ENCODE measurements around the gene FAM228B.

The FAM228B gene

DNA sequence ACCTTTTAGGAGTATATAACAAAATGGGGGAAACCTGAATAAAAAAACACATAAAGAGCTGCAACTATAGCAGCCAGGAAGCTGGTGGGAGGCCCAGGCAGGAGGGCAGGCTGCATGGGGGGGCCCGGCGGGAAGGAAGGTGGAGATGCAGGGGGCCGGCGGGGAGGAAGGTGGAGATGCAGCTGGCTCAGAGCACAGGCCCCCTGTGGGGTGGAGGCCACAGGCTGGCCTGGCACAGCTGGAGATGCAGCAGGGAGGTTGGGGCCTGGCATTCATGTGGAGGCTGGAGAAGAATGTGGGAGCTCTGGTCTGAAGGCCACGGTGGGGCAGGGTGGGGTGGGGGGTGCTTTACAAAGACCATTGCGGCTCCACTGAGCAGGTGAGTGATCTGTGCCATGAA lies 83.0 kb downstream of the FAM228B start:
- DNase-seq = no peak

DNA sequence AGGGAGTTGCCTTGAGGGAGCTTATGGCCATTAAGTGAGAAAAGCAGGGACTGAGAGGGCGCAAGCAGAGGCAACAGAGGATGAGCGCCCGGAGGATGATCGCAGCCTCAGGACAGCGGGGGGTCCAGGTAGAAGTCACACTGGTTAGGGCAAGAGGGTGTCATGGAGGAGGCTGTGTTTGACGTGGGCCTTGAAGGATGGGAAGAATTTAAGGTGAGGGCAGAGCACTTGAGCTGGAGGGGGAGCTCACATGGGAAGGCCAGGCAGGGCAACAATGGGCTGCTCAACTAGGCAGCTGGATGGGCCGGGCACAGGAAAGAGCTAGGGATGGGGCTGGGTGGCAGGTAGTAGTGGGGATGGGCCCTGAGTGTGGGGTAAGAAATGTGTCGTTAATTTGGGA lies 83.4 kb downstream of the FAM228B start:
- no peak for DNase-seq

DNA sequence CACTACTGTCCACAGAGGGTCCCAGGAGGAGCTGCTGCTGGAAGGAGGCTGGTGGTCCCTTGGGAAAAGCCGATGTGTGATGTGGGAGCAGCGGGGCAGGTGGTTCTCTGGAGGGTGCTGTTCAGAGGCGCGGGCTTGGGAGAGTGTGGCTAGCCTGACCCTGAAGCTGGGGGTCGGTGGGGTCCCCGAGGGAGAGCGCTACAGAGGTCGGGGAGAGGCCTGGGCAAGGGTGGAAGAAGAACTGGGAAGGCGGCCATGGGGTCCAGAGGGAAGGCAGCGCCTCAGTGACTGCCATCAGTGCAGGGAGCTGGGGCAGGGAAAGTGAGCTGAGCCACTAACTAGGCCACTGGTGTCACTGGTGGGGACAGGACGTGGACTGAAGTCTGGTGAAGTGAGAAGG lies 84.1 kb downstream of the FAM228B start:
- DNase-seq = no peak

DNA sequence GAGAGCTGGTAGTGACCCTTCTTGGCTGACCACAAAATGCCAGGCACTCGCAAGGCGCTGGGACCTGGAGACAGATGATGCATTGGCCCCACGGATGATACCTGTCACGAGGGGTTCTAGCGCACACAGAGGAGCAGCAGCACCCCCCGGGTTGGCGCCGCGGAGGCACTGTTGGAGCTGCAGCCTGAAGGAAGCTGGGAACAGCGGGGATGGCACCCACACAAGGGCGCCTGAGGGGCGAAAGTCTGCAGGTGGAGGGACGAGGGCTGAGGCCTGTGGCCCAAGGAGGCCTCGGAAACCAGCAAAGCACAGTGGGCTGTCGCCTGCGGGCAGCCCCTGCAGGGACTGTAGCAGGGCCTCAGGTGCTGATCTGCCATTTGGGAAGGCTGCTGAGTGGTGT lies 85.2 kb downstream of the FAM228B start:
- no peak for DNase-seq

DNA sequence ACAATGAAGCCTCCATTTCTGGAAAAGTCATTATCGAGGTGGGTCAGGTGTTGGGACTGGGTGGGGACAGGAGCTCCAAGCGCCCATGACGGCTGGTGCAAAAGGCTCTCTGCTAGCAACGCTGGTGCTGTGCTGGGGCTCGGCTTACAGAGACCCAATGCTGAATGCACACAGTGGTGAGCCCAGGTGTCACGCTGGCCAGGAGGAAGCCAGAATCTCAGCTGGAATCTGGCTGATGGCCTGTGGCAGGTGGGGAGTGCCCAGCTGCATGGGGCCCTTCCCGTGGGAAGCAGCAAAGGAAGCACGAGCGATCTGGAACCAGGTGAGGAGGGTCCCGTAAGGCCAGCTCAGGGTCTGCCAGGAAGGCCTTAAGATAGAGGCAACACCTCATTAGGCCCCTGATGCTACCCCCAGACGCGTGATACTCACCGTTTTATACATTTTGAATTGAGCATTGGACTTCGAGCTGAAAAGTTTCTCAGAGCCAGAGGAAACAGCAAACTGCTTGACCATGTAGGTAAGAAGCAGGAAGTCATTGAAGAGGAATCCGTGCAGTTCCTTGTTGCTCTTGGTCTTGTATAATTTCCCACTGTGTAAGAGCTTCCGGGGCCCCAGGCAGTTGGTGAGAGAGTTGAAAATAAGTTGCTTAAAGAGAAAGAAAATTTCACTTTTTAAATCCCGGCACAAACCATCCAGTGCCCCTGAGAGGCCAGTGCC lies 86.3 kb downstream of the FAM228B start:
- no peak for DNase-seq

DNA sequence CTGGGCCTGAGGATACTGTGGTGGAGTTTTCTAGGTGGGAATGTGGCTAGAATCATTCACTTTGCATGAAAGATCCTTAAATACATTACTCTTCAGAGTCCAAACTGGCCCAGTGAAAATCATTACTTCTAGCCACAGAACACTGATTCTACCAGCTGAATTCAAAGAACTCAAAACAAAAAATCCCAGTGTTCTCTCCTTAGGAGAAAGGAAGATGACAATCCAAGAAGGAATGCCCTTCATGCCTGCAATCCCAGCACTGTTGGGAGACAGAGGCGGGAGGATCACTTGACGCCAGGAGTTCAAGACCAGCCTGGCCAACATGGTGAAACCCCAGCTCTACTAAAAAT lies 86.8 kb downstream of the FAM228B start:
- no peak for DNase-seq

DNA sequence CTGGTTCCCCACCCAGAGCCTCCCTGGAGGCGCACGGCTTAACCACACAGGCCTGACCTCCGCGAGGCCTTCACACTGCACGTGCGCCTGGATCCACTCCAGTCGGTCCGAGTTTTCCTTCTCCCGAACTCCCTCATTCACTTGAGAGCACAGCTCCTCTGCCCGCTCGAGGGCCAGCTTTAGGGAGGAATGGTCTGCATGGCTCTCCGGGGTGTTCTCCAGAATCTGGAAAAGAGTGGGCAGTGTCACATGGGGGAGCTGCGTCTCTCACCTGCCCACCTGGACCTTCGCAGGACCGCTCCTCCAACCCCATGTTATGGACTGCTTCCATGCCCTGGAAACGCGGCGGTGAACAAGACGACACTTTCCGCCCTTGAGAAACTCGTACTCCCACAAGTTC lies 87.5 kb downstream of the FAM228B start:
- DNase-seq = no peak

DNA sequence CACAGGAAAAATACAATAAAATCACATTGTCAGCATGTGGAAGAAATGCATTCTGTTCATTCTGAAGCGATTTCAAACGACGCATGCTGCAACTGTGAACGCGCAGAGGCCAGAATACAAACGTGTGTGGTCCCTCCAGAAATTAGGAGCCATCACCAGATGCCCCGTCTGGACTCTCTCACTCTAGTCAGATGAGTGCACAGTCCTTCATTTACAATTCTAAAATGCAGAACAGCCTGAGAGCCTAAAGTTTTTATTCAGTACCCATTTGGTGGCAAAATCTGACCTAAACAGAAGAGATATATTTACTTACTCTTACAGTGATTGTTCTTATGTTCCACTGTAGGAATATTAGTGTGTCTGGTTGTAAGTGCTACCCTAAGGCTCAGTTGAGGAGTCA lies 88.1 kb downstream of the FAM228B start:
- DNase-seq = no peak

DNA sequence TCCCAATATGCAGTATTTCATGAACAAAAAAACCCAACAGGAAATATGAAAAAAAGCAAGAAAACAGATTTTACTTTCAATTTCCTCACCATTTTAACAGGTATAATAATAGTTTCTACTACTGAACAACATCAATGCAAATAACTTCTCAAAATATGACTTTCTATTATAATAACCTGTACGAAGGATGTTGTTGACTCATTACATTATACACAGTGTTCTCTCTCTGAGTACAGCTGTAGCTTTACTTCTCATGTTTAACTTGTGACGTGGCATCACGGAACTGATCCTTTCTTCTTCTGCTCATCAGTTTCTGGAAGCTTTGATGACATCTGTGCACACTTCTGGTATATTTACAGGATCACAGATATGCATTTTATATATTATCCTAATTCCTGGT lies 91.6 kb downstream of the FAM228B start:
- DNase-seq = no peak
